GM12878 (cell line): ENCODE results near the gene FHL3. TPM values are rescaled to one million over a fixed set of nuclear protein-coding genes. Genes with fewer than 3 reads are reported as not detected.

Experiments used
- ATAC-seq: fragments of 200-7000 bp; cut with Tn5 transposase; 3 replicates; pipeline ENCODE4 v1.9.1; 2020; ENCODE audit warnings: mild to moderate bottlenecking, moderate library complexity
- BruUV-seq: library from RNA; stranded (reverse); fragments of 400-500 nt; replicated peaks from 2 replicates; lab custom pipeline; 2021; lab: Mats Ljungman, UMichigan
- CTCF ChIA-PET: fragments of 300-600 bp; sonication (Branson Sonifier 250); formaldehyde crosslinking; extraction: SDS; loops from one replicate; lab custom pipeline; 2021; ENCODE audit warnings: inconsistent platforms; lab: Yijun Ruan, JAX
- POLR2A ChIA-PET: fragments of 350-600 bp; formaldehyde crosslinking; extraction: SDS; loops from one replicate; lab custom pipeline; 2021; ENCODE audit warnings: inconsistent platforms; lab: Charles Lee
- RAD21 ChIA-PET: fragments of 300-600 bp; sonication (Branson Sonifier 250); formaldehyde crosslinking; loops from one replicate; lab custom pipeline; 2023; ENCODE audit warnings: antibody characterized with exemption; ENCODE audit not compliant: unreplicated experiment; lab: Charles Lee
- SMC1A ChIA-PET: fragments of 300-600 bp; sonication (Branson Sonifier 250); formaldehyde crosslinking; loops from one replicate; lab custom pipeline; 2023; ENCODE audit not compliant: unreplicated experiment, uncharacterized antibody; lab: Charles Lee
- DNase-seq: peaks from one replicate; pipeline ENCODE4 v3.0.0-alpha.2; 2011; ENCODE audit warnings: low read depth, low spot score
- FAIRE-seq: peaks from 3 replicates; lab custom pipeline; 2011; peaks lifted over from hg19 to GRCh38; lab: Jason Lieb, UNC
- H2AFZ ChIP-seq: 2 replicates; pipeline ENCODE4 v1.6.0; 2011; ENCODE audit warnings: low read depth, low read length, control low read depth; ENCODE audit not compliant: control insufficient read depth
- H3K27ac ChIP-seq: 2 replicates; pipeline ENCODE4 v1.5.1; 2011; ENCODE audit warnings: control low read depth; ENCODE audit not compliant: control insufficient read depth, insufficient read depth
- H3K27me3 ChIP-seq, 2 experiments: replicated peaks in 1 of 2; 2 replicates each; pipeline versions ENCODE4 v1.6.0 to v1.6.1; 2011; ENCODE audit warnings: low read length in 1 of 2; ENCODE audit not compliant: control insufficient read depth in 2 of 2, insufficient read depth in 2 of 2
- H3K36me3 ChIP-seq, 2 experiments: 2 replicates each; pipeline ENCODE4 v1.5.1; 2011; ENCODE audit warnings: low read length in 1 of 2; ENCODE audit not compliant: control insufficient read depth in 2 of 2, insufficient read depth in 2 of 2
- H3K4me1 ChIP-seq: 2 replicates; pipeline ENCODE4 v1.6.1; 2011; ENCODE audit warnings: mild to moderate bottlenecking, low read length, moderate library complexity, mixed read lengths; ENCODE audit not compliant: control insufficient read depth, insufficient read depth
- H3K4me2 ChIP-seq: 2 replicates; pipeline ENCODE4 v1.6.0; 2011; ENCODE audit warnings: control low read depth; ENCODE audit not compliant: control insufficient read depth, insufficient read depth
- H3K4me3 ChIP-seq: fragments of 200-600 bp; sonication (generic); 2 replicates; pipeline ENCODE4 v1.5.1; 2016
- H3K79me2 ChIP-seq: 2 replicates; pipeline ENCODE4 v1.6.0; 2011; ENCODE audit warnings: low read length; ENCODE audit not compliant: control insufficient read depth, insufficient read depth
- H3K9ac ChIP-seq: 2 replicates; pipeline ENCODE4 v1.8.0; 2011; ENCODE audit warnings: low read length, control low read depth, mixed read lengths; ENCODE audit not compliant: control insufficient read depth, insufficient read depth
- H3K9me3 ChIP-seq: replicated peaks from 3 replicates; pipeline ENCODE4 v1.5.1; 2011; ENCODE audit warnings: mild to moderate bottlenecking, low read length; ENCODE audit not compliant: control insufficient read depth, insufficient read depth
- H4K20me1 ChIP-seq: 2 replicates; pipeline ENCODE4 v1.6.0; 2011; ENCODE audit not compliant: control insufficient read depth, insufficient read depth
- IRF4 ChIP-seq: IDR thresholded peaks from 2 replicates; pipeline ENCODE4 v1.6.1; 2011; ENCODE audit warnings: low read depth, low read length
- MTA2 ChIP-seq: fragments of 450-650 bp; IDR thresholded peaks from 2 replicates; pipeline ENCODE4 v1.6.1; 2016; ENCODE audit warnings: low read depth, mild to moderate bottlenecking, moderate library complexity
- POU2F2 ChIP-seq: IDR thresholded peaks from 3 replicates; pipeline ENCODE4 v1.6.1; 2011; ENCODE audit warnings: low read depth, mild to moderate bottlenecking, low read length, borderline replicate concordance
- SKIL ChIP-seq: fragments of 450-650 bp; IDR thresholded peaks from 2 replicates; pipeline ENCODE4 v1.6.1; 2017; ENCODE audit warnings: mild to moderate bottlenecking, low read depth, inconsistent platforms; ENCODE audit not compliant: poor library complexity, severe bottlenecking
- SPI1 ChIP-seq: IDR thresholded peaks from 2 replicates; pipeline ENCODE4 v1.6.1; 2011; ENCODE audit warnings: low read depth, mild to moderate bottlenecking, low read length, moderate library complexity, borderline replicate concordance; ENCODE audit not compliant: insufficient read depth
- WGBS: methylation state at CpG from one replicate; pipeline ENCODE4 v1.1.6; 2016; ENCODE audit warnings: low lambda C conversion rate; ENCODE audit not compliant: insufficient replicate concordance, insufficient coverage; ENCODE audit errors: missing lambda C conversion rate; 5-methylcytosine and 5-hydroxymethylcytosine counted together
- in situ Hi-C: fragments of 300-500 bp; cut with MboI; formaldehyde crosslinking; loops from 9 replicates; pipeline ENCODE4 v1.14.3; 2018; ENCODE audit warnings: mixed read lengths
- intact Hi-C: fragments of 100-400 bp; cut with micrococcal nuclease; formaldehyde crosslinking; loops from one replicate; pipeline ENCODE4 v1.14.2; 2022; ENCODE audit not compliant: unreplicated experiment
- polyA plus RNA-seq, 11 experiments: library from polyadenylated mRNA; depleted of rRNA in 4 of 11; unstranded in 6 of 11; stranded (reverse) in 5 of 11; fragments of >200 nt; fragmentation: Nextera tagmentation in 4 of 11; fragmentation: Illumina TruSeq in 1 of 11; extraction: Ambion mirVana in 4 of 11; extraction: Trizol in 1 of 11; gene quantifications; 1 replicate in 1 of 11; 2 replicates in 10 of 11; pipeline versions ENCODE4 v1.2.1 to v1.2.3, GENCODE V29; 2011 to 2016; ENCODE audit warnings: inconsistent platforms in 2 of 11, missing spikeins in 2 of 11, low read depth in 1 of 11
- total RNA-seq, 4 experiments: library from RNA; depleted of rRNA in 3 of 4; stranded (reverse); fragments of >200 nt in 3 of 4; fragmentation: Illumina TruSeq in 1 of 4; extraction: Trizol in 1 of 4; gene quantifications; 2 replicates each; pipeline versions ENCODE4 v1.2.1 to v1.2.3, GENCODE V29; 2013 to 2021

FHL3 gene
- total and polyA plus RNA-seq, 10 of the 15 experiments (the other 5 are each of a cell fraction or from before 2014, with no cell fraction given): 0.26 to 13.9 (median 7.9) TPM

- ChIA-PET RAD21 (interaction anchor here (1.0 to 4.4 kb wide), 5 partner anchors 17 to 70 kb away, joined by 3 to 28 read pairs (median 3); partner anchors contain the start of gene SF3A3), SMC1A (interaction anchor here (0.9 to 3.1 kb wide), 11 partner anchors 11 to 61 kb away, joined by 3 to 17 read pairs (median 4); no protein-coding TSS in a partner anchor), CTCF (interaction anchor here (0.8 to 4.5 kb wide), 10 partner anchors 9 to 59 kb away, joined by 3 to 15 read pairs (median 5); partner anchors contain the start of gene SF3A3), POLR2A (interaction anchor here (0.8 to 2.9 kb wide), 5 partner anchors 11 to 141 kb away, joined by 3 to 17 read pairs (median 3); partner anchors contain the start of genes C1orf122 and YRDC)
- no peak overlapping the region for H3K27ac ChIP-seq
- in situ Hi-C loops (no loop called here), intact Hi-C loops (no loop called here)
- H3K79me2 ChIP-seq: peaks cover 5% of the 10 kb centered on the region; the same call in 1 of the 2 replicates
- H3K4me3 ChIP-seq: no peak overlapping the region
- H3K27me3 ChIP-seq: no peaks in the 10 kb centered on the region
- no peaks in the 10 kb centered on the region for H4K20me1 ChIP-seq
- no peak overlapping the region for H3K9ac ChIP-seq
- no peak for DNase-seq
- FAIRE-seq: no peak
- BruUV-seq: no TSS peak
- no peak overlapping the region for H3K4me2 ChIP-seq
- peaks cover 34% of the 10 kb centered on the region for H3K4me1 ChIP-seq
- no peak for TF ChIP-seq IRF4
- no peaks in the 10 kb centered on the region; the same call in 2 of the 3 replicates for H3K9me3 ChIP-seq
- no peak for ATAC-seq
- no peaks in the 10 kb centered on the region; a peak in 1 of 4 replicates for H3K36me3 ChIP-seq
- peak overlapping the region; percentile 4; the same call in 1 of the 2 replicates for H2AFZ ChIP-seq
Observed at GRCh38 chr1:37948841-37949240, 56.5 kb downstream of the FHL3 start.

- POLR2A ChIA-PET: interaction anchor here (0.9 to 2.9 kb wide), 4 partner anchors 10 to 25 kb away, joined by 3 to 17 read pairs (median 3); no protein-coding TSS in a partner anchor
- TF ChIP-seq MTA2 (peak; percentile 8; the same call in 1 of the 2 replicates), POU2F2 (peak; percentile 76; the same call in 1 of the 3 replicates), SPI1 (peak; percentile 78; the same call in 1 of the 2 replicates), SKIL (no peak)
- Histone ChIP-seq H2AFZ (peak overlapping the region; percentile 3), H3K9ac (no peak overlapping the region), H4K20me1 (no peaks in the 10 kb centered on the region), H3K27ac (peak overlapping the region; percentile 43), H3K9me3 (no peaks in the 10 kb centered on the region; the same call in 2 of the 3 replicates), H3K79me2 (peaks cover 5% of the 10 kb centered on the region; the same call in 1 of the 2 replicates), H3K4me2 (no peak overlapping the region), H3K27me3 (no peaks in the 10 kb centered on the region), H3K36me3 (no peaks in the 10 kb centered on the region; a peak in 1 of 4 replicates), H3K4me3 (no peak overlapping the region), H3K4me1 (peaks cover 34% of the 10 kb centered on the region)
- RAD21 ChIA-PET: interaction anchor here (2.2 to 4.4 kb wide), 2 partner anchors 21 to 47 kb away, joined by 13 to 28 read pairs; no protein-coding TSS in a partner anchor
- ATAC-seq (no peak), DNase-seq (no peak), FAIRE-seq (no peak)
- BruUV-seq: no TSS peak
- intact Hi-C loops: no loop called here
- in situ Hi-C loops: no loop called here
- CTCF ChIA-PET: interaction anchor here (1.3 to 4.5 kb wide), 9 partner anchors 11 to 88 kb away, joined by 3 to 15 read pairs (median 6); partner anchors contain the start of genes MTF1 and SF3A3
- SMC1A ChIA-PET: interaction anchor here (1.2 to 3.1 kb wide), 9 partner anchors 10 to 75 kb away, joined by 3 to 17 read pairs (median 5); no protein-coding TSS in a partner anchor
- 19% methylated on average over 2 of the region's 2 CpGs for WGBS
Observed at GRCh38 chr1:37948166-37948565, 57.1 kb downstream of the FHL3 start.
